CD4-positive, alpha-beta T cell treated with Interleukin-1 beta for 1 hour (primary cell): ENCODE measurements around the gene FAM32A.

Experiments
- DNase-seq, 2 donors: peaks; one replicate each; pipeline ENCODE4 v3.0.0-alpha.2; 2020 to 2022

FAM32A gene

DNA sequence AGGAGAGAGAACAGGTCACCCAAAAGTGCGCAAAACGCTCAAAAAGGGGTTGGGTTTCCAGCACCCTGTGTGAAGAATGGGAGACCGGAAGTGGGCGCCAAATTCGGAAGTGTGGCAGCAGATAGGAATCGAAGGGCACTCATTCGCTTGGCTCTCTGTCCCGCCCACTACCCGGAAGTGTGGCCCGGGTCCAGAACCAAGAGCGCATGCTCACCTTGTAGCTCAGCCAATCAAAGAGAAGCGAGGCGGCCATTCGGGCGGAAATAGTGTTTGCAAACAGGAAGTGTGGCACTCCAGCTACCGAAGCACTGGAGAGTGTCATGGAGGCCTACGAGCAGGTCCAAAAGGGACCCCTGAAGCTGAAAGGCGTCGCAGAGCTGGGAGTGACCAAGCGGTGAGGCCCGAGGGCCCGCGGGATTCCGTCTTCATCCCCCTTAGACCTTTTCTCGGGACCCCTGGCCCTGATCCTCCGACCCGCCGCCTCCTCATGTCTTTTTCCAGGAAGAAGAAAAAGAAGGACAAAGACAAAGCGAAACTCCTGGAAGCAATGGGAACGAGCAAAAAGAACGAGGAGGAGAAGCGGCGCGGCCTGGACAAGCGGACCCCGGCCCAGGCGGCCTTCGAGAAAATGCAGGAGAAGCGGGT lies at the start of gene FAM32A:
Gene FAM32A (plus strand): TSS at position 288 of the 645 bp plus-strand sequence. CDS start 33 bp downstream, at position 321.
- DNase-seq: peak; percentile 99 to 100

- no peak for DNase-seq
Observed at GRCh38 chr19:16135430-16136127, 49.6 kb upstream of the FAM32A start.

GRCh38 chr19:16136185-16136999 lies 48.8 kb upstream of the FAM32A start:
- no peak for DNase-seq

- peak in 1 of 2 donors; percentile 25 for DNase-seq
Observed at GRCh38 chr19:16139752-16140151, 45.5 kb upstream of the FAM32A start.

DNA sequence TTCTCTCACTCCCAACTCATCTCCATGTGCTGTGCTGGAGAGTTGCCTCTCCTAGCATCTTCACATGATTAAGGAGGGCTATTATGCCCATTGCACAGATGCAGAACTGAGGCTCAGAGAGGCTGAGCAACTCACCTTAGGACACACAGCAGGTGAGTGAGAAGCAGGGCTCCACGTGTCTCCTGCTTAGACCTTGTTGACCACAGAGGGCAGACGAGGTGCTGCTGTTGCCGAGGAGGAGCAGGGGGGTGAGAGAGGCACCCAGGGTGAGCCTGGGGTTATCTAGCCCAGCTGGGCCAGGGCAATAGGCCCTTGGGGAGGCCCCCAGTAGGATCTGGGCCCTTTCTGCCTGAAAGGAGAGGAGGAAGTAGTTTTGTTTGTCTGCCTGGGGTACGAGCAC lies 44.2 kb upstream of the FAM32A start:
- peak; percentile 24 to 74 for DNase-seq

DNA sequence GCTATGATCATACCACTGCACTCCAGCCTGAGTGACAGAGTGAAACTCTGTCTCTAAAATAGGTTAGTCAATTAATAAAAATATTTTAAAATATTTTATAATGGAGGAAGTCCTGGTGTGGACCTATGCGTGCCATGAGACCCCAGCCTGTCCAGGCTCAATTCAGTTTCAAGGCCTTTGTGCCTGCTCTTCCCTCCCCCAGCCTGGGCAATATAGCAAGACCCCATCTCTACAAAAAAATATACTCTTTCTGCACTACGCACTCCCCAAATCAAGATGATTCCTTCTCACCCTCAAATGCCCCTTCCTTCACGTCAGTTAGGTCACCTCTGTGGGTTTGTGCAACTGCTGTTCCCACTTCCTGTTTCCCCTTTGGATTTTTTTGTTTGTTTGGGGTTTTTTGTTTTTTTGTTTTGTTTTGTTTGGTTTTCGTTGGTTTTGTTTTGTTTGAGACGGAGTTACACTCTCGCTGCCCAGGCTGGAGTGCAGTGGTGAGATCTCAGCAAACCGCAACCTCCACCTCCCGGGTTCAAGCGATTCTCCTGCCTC lies 43.1 kb upstream of the FAM32A start:
- no peak for DNase-seq

DNA sequence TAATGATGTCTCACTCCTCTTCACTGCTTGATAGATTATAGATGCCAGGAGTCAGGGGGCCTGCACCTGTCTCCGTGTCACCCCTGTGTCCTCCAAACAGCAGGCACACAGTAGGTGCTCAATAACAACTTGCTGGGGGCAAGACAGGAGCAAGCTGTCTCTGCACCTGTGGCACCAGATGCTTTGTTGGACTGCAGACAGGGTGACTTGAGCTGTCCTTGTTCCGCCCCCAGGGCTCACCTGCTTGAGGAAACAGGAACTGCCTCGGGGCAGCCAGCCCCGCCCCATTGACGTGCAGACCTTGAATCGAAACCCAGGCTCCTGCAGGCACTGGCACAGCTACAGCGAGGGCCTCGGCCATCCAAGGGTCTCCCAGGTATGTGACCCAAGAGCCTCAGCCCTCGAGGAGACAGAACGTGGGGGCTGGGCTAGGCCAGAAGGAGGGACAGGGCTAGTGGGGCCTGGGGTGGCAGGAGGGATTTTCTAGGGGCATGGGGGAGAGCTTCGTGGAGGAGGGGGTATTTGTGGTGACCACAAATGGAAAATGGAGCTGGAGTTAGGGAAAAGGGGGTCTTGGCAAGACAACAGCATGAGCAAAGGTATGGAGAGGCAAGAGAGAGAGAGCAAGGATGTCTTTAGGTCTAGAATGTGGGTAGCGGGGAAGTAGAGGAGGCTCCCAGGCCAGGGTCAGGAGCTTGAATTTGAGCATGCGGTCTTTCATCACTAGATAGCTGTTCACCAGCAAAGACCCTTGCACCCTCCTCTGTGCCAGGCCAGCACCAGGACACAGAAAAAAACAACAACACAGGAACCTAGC lies 41.6 kb upstream of the FAM32A start, which contains the start of gene HSH2D:
Gene HSH2D (plus strand): TSS at position 287 of the 817 bp plus-strand sequence. CDS start 5,066 bp downstream, outside the sequence.
- peak; percentile 81 to 90 for DNase-seq

DNA sequence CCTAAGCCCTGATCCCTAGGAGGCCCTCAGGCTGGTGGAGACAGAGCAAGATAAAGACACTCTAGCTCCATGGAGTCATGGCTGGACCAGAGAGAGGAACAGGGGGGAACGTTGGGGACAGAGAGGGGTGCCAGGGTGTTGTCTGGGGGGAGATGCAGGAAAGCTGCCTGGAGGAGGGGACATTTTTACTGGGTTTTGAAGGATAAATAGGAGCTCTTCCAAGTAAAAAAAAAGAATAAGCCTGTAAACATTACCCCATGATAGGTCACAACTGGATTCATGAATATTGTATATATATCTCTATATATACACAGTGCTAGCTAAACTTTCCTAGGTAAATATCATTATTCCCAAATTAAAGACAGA lies 41.0 kb upstream of the FAM32A start:
- no peak for DNase-seq

GRCh38 chr19:16146112-16146511 lies 39.1 kb upstream of the FAM32A start:
- DNase-seq: no peak

- no peak for DNase-seq
Observed at GRCh38 chr19:16148443-16149229, 36.6 kb upstream of the FAM32A start.

- DNase-seq: no peak
Observed at GRCh38 chr19:16153582-16154336, 31.5 kb upstream of the FAM32A start.

DNA sequence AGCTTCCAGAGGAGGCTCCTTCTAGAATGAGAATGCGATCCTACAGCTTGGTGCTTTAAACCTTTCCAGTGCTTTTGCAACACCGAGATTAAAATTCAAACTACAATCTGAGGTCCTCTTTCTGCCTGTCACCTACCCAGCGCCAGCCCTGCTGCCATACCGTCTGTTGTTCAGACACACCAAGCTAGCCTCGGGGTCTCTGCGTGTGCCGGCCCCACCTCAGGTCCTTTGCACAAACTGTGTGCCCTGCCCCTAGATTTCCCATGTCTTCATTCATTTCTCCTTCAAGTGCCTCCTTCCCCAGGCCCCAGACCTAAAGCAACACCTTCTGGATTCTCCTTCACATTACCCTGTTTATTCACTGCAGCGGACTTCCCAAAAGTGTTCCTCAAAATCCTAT lies 30.7 kb upstream of the FAM32A start:
- DNase-seq: no peak

GRCh38 chr19:16155128-16155527 lies 30.1 kb upstream of the FAM32A start:
- no peak for DNase-seq

GRCh38 chr19:16156904-16157303 lies 28.3 kb upstream of the FAM32A start:
- no peak for DNase-seq

DNA sequence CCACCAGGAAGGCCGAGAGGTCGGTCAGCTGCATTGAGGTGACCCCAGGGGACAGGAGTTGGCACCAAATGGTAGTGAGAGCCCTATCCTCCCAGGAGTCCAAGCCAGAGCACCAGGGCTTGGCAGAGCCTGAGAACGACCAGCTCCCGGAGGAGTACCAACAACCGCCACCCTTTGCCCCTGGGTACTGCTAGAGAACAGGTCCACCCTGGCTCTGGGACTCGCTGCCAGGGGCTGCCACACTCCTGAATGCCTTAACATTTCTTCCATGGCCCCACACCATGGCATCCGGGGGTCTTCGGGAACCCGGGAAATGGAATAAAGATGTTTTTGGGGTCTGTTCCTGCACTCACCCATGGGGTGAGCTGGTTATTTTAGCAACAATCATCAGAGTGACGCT lies 27.6 kb upstream of the FAM32A start:
- no peak for DNase-seq

GRCh38 chr19:16159655-16160054 lies 25.6 kb upstream of the FAM32A start:
- DNase-seq: no peak

DNA sequence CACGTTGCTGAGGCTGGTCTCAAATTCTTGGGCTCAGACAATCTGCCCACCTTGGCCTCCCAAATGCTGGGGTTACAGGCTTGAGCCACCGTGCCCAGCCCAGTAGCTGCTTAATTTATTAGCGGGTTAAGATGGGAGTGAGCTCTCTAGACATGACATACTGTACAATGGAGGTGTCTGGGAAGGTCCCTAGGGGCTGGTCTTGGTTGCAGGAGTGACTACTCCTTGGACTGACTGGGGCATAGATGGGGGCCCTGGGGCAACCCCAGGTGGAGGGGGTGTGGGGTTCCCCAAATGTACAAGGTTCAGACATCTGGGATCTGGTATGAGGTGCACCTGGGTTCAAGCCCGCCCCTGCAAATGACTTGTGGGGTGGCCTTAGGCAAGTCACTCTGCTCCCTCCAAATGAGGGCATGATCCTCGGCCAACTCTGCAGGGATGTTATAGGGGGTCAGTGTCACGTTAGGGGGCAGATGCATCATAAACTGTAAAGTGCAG lies 24.7 kb upstream of the FAM32A start:
- DNase-seq: no peak

DNA sequence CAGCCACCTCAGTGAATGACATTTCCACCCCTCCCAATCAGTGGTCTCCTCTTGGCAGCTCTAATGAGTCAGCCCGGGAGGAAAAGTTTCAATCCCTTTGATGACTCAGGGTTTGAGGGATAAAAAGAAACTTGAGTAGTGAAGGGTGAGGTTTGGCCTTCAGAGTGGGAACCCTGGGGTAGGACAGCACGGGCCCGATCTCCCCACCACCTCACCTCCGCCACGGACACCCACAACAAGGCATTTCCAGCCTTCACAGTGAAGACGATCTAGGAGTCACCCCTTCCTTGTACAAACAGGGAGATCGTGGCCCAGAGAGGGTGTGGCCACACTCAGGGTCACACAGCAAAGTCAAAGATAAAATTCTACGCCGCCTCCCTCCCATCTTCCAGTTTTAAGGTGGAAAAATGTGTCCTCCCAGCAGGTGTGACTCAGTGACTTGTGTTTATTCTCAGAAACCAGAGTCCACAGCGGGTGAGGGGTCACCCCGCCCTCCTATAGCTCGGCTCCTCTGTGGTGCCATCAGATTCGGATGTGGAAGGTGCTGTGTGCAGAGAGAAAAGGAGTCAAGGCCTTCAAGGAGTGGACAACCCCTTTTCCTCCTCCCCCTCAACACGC lies 24.2 kb upstream of the FAM32A start:
- no peak for DNase-seq

DNA sequence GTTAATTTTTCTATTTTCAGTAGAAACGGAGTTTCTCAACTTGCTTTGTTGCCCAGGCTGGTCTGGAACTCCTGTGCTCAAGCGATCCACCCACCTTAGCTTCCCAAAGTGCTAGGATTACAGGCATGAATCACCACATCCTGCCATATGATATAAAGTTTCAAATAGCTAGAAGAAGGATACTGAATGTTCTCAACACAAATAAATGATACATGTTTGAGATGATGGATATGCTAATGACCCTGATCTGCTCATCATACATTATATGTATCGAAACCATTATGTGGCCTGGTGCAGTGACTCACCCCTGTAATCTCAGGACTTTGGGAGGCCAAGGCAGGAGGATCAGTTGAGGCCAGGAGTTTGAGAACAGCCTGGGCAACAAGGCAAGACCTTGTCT lies 23.4 kb upstream of the FAM32A start:
- DNase-seq: no peak

- no peak for DNase-seq
Observed at GRCh38 chr19:16164222-16164890, 20.9 kb upstream of the FAM32A start.
